Measurements from ENCODE around the gene CALML3.
A peak's percentile ranks its signal among the peaks of the same experiment; 100 is the strongest.

The CALML3 gene

GRCh38 chr10:5545011-5545410 lies 20.2 kb downstream of the CALML3 start:
- DNase-seq: no peak

- DNase-seq: no peak
These were observed 20.6 kb downstream of the CALML3 start for GRCh38 chr10:5545426-5545777.

GRCh38 chr10:5545778-5546710 lies 21.3 kb downstream of the CALML3 start:
- peak; percentile 77 for DNase-seq

DNA sequence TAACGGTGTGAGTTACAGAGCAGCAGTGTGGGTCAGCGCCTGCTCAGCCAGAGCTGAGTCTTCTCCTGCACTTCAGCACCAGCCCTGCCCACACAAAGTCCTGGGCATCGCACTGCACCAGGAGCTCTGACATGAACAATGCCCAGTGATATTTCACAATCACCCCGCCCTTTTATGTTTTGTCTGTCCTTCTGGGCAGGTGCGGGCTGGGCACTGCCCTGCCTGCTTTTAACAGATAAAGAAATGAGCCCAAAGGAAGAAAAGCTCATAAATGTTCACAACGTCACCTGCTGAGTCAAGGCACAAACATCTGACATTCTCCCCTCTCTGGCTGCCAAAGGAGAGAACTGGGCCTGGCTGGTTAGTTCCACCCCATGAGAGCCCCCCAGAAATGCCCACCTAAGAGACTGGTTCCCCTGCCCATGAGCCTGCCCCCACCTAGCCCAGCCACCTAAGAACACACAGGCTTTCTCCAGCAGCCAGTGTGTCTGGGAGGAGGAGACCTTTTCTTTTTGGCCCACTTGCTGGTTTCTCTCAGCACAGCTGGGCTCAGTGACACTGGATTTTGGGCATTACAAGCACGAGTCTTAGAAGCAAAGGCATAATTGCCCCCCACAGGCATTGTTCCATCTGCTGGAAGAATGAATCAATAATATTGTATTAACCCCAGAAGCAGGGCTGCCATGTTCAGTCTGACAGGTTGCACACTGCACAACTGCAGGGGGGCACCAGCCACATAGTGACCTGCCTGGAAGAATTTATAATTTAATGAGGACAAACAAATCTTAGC lies 22.3 kb downstream of the CALML3 start:
- DNase-seq: no peak

DNA sequence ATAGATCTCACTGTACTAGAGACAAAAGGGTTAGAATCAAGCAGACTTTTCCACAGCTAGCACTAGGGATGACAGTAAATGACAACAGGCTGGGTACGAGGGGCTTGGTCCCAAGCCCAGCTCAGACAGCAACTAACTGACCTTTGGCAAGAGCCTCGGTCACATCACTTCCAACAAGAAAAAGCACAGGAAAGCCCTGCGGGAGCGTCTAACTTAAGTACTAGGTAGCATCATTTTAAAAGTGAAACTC lies 22.8 kb downstream of the CALML3 start:
- DNase-seq: no peak

DNA sequence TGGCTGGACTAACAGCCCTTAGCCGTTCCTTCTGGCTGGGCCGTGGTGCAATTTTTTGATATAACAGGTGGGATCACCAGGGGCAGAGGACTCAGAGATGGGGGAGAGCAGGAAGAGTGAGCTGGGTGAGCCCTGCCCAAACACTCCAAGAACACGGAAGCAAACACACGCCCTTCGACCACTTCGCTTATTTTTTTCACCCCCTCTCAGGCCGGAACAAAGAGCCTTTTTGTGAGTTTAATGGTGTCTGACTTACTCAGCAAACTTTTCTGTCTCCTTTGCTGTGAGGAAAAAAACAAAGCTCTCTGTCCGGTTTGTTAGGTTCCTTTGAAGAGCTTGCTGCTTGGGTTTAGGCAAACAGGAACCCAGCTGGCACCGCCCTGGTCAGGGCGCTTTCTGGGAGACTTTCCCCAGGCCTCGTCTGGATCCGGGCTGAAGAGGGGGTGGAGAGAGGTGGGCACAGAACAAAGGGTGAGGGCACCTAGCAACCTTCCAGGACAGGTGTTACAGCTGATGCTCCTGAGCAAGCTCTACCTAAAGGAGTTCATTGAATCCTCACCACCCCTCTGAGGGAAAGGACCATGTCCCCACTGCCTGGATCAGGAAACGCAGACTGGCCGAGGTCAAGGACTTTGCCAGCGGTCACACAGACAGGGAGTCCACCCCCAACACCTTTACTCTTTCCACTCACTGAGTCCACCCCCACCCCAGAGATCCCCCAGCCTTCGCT lies 23.3 kb downstream of the CALML3 start:
- DNase-seq: peak; percentile 65

GRCh38 chr10:5549462-5550249 lies 24.9 kb downstream of the CALML3 start:
- no peak for DNase-seq

DNA sequence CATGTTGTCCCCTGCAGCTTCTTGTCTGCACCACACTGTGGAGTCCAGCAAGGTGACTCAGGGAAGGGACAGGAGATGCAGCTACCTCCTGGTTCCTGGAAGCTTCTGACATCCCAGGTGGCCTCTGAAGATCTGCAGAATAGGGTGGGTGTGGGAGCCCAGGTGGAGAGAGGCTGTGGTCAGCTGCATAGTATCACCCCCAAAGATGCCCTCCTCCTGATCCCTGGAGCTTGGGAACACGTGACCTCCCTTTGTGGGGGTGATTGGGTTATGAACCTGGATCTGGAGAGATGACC lies 25.4 kb downstream of the CALML3 start:
- DNase-seq: no peak

DNA sequence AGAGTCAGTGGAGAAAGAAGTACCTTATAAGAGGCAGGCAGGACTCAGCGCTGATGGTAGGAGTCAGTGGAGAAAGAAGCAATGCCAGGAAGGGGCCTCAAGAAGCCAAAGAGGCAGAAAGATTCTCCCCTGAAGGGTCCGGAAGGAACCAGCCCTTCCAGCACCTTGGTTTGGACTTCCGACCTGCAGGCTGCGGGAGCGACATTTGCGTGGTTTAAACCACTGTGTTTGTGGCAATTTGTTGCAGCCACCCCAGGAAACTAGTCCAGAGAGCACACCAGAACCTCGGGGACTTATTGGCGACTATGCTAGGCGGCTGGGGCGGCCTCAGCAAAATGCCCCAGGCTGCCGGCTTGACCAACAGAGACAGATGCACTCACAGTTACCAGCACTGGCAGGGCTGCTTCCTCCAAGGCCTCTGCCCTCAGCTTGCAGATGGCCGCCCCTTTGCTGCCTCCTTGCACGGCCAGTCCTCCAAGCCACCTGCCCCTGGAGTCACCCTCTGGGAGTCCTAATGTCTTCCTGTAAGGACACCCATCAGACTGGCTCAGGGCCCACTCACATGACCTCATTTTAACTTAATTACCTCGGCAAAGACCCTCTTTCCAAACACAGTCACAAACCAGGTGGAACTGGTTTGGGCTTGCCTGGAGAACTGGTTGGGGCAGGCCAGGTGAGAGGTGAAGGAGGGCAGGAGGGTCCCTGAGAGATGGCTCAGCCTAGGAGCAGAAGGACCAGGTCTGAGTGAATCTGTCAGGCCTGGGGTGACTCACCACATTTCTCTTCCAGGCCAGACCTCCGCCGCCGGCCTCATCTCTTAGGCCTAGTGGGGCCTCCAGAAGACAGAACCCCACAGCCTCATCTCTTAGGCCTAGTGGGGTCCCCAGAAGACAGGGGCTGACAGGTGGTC lies 26.1 kb downstream of the CALML3 start:
- peak; percentile 38 for DNase-seq

GRCh38 chr10:5551531-5552375 lies 27.0 kb downstream of the CALML3 start:
- no peak for DNase-seq

DNA sequence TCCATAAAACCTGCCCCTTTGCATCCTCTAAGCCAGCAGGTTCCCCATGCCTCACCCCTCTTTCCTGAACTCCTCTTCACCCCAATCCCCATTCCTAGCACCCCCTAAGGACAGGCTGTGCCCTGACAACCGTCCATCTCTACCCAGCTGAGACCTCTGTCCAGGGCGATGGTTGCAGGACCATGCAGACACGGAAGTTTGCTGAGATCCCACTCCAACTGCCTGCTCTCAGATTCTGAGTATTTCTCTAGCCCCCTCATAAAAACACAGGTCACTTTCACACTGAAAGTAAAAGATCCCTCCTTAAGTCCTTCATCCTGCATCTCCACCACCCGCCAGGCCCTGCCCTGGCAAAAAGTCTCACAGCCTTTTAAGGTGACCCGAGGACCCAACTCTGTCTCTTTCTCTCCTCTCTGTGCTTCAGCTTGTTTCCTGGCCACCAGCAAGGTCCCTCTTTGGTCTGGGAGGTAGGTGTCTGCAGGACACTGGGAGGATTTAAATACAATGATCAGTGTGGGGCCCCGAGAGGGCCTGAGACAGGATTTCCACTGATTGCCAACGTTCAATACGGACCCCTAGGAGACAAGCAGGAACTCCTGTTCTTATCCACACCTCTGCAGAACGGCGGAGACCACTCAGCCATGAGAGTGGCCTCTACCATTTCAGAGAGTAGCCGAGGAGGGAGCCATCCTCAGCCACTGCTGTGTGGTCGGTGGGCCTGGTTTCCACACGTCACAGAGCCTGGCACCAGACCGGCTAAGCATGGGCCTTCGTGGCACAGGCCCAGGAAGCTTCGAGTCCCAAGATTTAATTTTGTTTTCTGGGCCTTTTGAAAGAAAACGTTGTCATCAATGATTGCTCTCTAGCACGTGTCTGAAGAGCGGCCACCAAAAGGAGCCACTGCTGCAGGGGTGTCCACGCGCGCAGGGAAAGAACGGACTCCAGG lies 27.9 kb downstream of the CALML3 start:
- no peak for DNase-seq

DNA sequence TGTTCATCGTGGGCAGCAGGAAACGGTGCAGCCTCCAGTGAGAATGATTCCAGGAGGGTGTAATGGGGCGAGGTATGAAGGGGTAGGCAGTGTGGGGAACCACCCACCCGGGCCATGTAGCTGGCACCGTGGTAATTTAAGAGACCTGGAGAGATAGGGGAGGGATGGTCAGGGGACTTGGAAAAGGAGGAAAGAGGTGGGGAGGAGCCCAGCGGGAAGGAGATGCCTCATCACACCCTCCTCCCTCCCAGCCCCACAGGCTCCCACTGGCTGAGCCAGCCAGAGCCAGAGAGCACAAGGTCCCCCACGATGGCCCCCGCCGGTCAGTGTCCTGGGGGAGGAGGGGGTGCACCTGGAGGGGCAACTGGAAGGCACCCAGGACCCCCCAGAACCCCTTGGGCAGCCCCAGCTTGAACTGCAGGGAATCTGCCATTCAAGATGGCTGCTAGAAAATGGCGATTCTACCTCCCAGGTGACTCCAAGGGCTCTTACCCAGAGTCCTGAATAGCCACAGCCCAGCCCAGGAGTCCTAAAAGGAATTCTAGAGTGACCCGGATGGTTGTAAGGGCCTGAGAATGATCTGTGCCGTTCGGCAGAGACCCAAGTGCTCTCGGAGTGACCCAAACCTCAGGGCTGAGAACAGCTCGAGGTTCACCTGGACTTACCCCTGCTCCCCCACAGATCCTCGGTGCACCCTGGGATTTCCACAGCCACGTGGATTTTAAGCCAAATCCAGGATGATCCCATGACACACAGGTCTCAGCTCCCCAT lies 28.8 kb downstream of the CALML3 start:
- DNase-seq: no peak

DNA sequence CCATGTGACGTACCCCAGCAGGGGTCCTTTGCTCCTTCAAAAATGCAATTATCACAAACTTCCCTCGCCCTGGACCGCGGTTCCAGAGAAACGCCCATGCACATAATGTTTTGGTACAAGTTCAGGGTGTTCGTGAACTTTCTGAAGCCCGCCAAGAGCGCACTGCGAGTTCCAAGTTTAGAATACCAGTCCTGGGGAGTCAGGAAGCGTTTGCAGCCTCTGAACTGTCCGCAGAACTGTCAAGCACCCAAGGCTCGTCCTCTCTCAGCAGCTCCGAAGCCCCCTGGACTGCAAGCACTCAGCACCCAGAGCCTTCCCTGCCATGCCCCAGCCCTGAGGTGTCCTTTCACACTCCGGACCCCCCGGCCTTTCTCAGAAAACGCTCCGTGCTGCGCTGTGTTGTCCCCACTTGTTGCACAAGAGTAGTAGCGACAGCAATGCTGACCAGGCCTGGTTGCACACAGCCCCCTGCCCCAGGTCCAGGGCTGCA lies 30.3 kb downstream of the CALML3 start:
- no peak for DNase-seq

DNA sequence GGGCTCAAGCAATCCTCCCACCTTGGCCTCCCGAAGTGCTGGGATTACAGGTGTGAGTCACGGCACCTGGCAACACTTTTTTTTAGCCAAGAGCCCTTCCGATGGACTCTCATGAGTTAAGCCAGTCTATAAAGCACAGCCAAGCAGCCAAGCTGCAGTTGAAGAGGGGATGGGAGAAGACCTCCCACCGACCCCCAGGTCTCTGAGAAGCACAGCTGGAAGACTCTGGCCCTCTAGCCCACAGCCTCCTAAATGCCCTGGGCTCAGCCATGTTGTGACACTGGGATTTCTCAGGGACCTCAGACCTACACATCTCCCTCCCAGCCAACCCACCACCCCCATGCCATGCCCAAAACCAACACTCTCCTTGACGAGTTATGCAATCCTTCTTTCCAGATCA lies 31.1 kb downstream of the CALML3 start:
- no peak for DNase-seq

DNA sequence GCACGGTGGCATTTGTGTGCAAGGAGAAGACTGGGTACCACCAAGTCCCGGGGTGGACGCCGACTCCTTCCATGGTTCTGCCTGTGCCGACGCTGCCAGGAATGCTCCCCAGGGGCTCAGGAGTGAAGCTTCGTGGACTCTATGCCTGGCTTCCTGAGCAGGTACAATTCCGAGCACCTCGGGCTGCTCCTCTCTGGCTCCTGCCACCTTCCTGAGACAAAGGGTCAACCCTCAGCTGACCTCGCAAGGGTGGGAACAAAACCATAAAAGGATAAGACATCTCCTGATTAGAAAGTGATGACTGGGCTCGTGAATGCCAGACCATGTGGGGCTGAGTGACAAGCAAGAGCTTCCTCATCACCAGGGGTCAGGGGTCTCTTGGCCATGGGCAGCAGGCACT lies 31.8 kb downstream of the CALML3 start:
- DNase-seq: no peak

DNA sequence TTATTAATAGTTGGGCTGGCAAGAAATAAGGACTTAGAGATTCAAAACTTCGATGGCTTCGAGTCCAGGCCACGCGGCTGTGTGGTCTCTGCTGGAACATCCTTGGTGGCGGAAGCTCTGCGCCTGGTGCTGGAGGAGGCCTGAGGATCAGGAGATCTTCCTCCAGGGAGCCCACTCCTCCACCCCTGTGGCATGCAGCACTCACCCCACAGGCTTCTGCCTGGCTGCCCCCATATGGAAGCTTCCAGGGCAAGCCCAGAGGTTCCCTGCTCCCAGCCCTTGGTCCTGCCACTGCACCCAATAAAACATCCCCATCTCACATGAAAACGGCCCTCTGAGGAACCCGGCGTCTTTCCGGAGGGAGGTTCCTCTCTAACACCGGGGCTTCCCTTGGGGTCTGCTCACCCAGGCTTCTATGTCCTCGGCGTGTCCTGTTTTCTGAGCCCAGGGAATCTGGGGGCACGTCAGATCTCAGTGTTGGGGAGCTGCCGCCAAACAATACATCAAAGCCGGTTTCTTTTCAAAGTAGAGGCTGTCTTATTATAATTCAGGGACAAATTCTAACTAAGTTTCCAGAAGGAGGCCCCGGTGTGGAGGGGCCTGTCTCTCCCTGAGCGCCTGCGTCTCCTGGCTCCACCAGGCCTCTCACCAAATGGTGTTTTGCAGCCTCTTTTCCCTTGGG lies 32.4 kb downstream of the CALML3 start:
- DNase-seq: no peak

- DNase-seq: no peak
These were observed 33.3 kb downstream of the CALML3 start for GRCh38 chr10:5557799-5558771.
